Measurements from ENCODE around the gene KLC3.
"Not testable (repeated sequence)": the region's sequence is repeated elsewhere in the genome, so short reads cannot be mapped to it uniquely, and the experiment has no call there.

The KLC3 gene

DNA sequence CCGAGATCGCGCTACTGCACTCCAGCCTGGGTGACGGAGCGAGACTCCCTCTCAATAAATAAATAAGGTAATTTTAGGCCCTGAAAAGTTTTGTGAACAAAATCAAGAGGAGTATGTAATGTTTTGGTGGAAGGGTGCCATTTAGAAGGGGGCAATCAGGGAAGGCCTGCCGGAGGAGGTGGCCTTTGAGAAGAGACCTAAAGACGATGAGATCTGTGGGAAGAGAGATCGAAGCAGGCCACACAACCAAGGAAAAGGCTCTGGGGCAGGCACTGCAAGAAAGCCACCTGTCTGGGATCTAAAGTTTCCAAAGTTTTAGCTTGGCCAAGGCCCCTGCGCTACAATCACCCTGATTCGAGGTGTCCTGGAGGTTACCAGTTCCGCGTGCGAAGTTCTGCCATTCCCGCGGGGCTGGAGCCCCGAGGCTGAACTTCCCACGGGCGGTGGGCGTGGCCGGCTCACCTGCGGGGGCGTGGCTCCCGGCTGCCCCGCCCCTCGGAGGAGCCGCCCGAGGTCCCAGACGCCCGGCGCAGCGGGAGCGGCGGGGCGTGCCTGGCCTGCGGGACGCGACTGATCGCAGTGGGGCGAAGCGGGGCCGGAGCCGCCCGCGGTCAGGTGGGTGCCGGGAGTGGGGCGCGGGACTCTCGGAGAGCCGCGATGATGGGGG is at the start of gene KLC3:
Gene KLC3 (plus strand): TSS at position 519 of the 667 bp plus-strand sequence. CDS start 4,792 bp downstream, outside the sequence.
- peak; percentile 13 for DNase-seq (ENCODE audit: low read depth)

DNA sequence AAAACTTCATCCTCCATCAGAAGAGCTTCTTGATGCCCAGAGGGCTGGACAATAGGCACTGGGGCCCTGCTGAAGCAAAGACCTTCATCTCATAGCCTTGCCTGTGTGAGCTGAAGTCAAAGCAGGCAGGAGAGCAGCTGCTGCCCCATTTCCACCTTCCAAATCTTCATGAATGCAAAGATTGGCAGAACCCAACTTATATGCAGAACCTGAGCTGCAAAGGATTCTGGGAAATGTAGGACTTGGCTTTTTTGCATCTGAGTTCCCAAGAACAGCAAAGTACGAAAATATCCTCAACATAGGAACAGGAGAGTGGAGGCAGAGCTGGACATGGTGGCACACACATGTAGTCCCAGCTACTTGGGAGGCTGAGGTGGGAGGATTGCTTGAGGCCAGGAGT is 48.7 kb upstream of the KLC3 start:
- no peak for DNase-seq (ENCODE audit: low read depth)

DNA sequence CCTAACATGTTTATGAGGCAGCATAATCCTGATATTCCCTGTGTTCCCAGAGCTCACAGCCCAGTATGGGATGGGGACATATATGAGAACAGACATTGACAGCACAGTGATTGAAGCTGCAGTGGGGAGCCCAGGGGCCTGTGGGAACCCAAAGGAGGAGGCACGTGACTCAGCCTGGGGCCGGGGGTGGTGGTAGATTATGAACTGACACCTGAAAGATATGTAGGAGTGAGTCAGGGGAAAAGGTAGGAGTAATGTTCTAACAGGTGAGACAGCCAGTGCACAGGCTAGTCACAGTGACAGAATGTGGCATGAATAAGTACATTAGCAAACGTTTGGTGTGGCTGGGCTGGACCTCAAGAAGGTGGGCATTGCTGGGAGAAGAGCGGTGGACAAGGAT is 46.9 kb upstream of the KLC3 start:
- no peak for DNase-seq (ENCODE audit: low read depth)

DNA sequence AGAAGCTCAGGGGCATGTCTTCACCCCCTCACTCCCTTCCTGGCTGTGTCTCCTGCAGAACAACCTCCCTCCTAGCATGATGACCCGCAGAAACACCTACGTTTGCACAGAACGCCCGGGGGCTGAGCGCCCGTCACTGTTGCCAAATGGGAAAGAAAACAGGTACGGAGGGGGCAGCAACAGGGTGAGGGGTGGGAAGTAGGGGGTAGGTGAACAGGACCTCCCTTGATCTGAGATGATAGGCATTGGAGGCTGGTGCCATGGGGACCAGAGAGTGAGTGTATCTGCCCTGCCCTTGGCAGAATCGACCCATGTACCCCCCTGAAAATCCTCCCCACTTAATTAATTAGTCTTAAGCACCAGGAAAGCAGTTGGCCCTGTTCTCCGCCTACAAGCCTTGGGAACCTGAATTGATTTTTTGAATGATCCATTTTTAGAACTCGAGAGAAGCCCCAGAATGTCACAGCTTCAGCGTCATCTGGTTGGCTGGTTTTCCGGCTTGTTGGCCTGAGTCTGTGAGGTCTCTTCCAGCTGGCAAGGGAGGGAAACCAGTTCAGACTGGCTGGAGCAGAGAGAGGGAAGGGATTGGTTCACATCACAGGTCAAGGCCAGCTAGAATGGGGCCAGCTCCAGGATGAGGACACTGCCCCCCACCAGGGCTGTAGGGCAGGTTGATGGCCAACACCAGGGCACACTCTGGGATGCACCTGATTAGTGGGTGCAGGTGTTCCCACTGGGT is 46.1 kb upstream of the KLC3 start:
- DNase-seq (ENCODE audit: low read depth), result no peak

DNA sequence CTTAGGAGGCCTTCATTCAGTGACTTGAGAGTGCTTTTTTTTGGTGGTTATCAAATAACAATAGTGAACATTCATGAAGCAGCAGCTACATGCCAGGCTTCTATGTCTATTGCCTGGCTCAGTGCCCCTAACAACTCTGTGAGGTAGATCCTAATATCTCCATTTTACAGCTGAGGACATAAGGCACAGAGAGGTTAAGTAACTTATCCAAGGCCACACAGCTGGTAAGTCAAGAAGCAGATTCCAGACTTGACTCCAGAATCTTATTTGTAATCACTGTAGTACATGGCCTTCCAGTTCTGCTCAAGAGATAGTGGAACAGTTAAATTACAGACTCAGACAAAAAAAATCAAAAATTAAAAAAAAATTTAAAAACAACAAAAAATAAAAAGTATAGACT is 44.7 kb upstream of the KLC3 start:
- no peak for DNase-seq (ENCODE audit: low read depth)

DNA sequence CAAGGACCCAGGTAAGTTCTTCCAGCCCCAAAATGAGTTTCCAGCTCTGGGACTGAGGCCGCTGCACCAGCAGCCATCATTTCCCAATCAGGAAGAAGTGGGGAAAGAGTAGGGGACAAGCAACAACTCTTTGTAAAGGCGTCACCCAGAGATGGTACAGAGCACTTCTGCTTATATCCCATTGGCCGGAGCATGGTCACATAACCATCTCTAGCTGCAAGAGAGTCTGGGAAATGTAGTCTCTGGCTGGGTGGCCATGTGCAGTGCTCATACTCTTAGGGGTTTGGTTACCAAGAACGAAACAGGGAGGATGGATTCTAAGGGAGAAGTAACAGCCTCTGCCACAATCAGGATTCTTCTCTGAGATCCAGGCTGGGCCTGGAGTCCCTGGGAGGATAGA is 44.2 kb upstream of the KLC3 start:
- no peak for DNase-seq (ENCODE audit: low read depth)

DNA sequence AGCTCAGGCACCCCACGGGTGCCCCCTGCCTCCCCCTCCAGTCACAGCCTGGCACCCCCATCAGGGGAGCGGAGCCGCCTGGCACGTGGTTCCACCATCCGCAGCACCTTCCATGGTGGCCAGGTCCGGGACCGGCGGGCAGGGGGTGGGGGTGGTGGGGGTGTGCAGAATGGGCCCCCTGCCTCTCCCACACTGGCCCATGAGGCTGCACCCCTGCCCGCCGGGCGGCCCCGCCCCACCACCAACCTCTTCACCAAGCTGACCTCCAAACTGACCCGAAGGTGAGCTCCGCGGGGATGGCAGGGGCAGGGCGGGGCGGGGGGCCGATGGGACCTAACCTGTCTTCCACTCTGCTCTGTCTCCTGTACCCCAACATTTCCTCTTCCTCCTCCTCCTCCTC is 42.9 kb upstream of the KLC3 start:
- DNase-seq (ENCODE audit: low read depth), result no peak

DNA sequence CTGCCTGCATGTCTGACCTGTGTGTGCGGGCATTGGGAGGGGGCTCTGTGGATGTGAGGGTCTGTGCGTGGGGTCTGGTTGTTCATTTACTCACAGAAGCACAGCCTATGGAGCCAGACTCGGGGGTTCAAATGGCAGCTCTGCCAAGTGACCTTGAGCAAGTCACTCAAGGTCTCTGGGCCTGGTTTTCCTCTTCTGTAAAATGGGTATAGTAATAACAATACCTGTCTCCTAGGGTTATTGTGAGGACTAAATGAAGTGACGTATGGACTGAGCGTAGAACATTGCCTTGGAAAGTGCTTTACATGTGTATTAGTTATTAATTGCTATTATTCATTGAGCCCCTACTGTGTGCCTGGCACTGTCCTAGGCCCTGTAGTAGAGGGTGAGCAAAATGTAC is 42.3 kb upstream of the KLC3 start:
- no peak for DNase-seq (ENCODE audit: low read depth)

DNA sequence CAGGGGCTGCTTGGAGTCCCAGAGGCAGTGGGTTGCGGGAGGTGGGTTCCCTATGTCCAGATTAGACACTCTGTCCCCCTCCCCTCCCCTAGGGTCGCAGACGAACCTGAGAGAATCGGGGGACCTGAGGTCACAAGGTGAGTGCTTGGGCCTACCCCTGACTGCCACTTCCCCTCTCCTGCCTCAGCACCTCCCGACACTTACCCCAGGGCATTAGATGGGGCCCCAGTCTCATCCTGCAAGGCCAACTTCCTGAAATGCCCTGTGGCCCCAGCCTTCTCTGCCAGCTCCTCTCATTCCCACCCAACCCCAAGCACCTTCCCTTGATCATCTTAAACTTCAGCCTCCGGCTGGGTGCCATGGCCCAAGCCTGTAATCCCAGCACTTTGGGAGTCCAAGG is 40.8 kb upstream of the KLC3 start:
- DNase-seq (ENCODE audit: low read depth), result no peak

DNA sequence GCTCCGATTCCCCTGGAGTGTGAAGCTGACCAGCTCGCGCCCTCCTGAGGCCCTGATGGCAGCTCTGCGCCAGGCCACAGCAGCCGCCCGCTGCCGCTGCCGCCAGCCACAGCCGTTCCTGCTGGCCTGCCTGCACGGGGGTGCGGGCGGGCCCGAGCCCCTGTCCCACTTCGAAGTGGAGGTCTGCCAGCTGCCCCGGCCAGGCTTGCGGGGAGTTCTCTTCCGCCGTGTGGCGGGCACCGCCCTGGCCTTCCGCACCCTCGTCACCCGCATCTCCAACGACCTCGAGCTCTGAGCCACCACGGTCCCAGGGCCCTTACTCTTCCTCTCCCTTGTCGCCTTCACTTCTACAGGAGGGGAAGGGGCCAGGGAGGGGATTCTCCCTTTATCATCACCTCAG is 38.1 kb upstream of the KLC3 start:
- no peak for DNase-seq (ENCODE audit: low read depth)

DNA sequence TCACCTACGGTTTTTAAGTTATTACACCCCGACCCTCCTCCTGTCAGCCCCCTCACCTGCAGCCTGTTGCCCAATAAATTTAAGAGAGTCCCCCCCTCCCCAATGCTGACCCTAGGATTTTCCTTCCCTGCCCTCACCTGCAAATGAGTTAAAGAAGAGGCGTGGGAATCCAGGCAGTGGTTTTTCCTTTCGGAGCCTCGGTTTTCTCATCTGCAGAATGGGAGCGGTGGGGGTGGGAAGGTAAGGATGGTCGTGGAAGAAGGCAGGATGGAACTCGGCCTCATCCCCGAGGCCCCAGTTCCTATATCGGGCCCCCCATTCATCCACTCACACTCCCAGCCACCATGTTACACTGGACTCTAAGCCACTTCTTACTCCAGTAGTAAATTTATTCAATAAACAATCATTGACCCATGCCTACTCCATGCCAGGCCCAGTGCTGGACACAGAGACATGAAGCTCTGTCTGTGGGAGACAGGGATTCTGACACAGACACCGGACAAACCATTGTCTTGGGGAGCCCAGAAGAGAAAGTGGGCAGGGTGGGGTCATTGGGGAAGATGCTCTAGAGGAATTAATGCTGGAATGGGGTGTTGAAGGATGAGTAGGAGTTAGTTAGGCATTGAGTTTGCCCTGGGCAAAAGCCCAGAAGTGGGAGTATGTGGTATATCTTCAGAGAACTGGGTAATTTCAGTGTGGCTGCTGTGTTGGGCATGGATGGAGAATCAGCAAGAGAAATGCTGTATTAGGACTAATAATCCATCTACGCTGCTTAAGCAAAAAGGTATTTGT is 37.1 kb upstream of the KLC3 start:
- no peak for DNase-seq (ENCODE audit: low read depth)

DNA sequence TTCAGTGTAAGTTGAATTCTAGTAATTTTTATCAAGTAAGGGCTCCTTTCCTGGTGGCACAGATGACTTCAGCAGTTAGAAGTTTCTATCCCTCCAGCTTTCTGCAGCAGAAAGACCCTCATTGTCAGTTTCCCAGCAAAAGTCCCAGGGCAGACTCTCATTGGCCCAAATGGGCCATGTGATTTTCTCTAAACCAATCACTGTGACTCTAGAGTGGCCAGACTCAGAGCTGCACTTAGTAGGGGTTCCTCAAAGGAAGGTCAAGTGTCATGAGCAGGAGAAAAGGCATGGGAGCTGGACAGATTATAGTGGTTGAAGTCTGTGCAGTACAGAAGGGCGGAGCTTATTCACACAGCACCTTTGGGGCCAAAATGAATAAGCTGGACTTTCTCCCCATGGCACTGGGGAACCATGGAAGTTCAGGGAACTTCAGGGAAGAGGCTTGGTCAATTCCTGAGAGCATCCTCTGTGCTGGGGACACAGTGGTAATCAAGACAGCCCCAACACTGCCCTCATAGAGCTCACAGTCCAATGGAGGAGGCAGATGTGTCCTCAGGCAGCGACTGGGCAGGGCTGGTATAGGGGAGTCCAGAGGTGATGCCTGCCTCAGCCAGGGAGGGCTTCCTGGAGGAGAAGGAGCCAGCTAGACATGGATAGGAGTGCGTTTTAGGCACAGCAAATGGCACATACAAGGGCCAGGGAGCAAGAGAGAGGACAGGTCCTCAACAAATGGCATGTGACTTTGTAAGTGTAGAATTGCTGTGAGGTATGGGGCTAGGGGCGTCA is 36.2 kb upstream of the KLC3 start:
- DNase-seq (ENCODE audit: low read depth), result no peak

DNA sequence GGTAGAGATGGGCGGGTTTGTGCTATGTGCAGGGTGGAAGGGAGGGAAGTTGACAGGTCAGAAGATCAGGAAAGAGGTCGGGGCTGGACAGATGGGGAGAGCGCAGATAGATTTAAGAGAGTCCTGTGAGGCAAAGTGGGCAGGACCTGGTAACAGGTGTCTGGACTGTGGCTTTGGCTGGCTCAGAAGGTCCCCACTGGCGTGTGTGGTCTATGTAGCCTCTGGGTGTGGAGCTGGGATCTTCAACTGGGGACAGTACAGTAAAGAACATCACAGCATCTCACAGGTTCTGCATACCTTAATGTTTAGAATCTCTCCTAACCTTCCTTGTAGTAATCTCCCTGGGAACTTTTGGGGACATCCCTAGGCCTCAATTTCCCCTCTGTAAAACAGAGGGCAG is 35.5 kb upstream of the KLC3 start:
- no peak for DNase-seq (ENCODE audit: low read depth)

DNA sequence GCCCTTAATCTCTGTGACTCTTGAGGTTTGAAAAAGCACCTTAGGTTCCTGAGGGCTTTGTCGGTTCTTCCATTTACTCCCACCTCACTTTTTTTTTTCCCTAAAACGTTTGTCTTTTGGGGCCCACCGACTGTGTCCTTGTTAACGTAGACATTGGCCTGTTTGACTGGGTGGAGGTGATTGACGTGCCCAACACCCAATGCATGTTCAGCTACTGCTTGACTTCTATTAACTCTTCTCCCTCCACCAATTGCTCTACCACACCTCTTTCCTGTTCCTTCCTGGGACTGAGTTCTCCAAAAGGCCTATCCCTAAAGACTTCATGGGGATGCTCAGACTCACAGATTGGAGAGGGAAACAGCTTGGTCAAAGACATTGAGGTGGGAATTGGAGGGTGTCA is 35.1 kb upstream of the KLC3 start:
- DNase-seq (ENCODE audit: low read depth), result no peak

DNA sequence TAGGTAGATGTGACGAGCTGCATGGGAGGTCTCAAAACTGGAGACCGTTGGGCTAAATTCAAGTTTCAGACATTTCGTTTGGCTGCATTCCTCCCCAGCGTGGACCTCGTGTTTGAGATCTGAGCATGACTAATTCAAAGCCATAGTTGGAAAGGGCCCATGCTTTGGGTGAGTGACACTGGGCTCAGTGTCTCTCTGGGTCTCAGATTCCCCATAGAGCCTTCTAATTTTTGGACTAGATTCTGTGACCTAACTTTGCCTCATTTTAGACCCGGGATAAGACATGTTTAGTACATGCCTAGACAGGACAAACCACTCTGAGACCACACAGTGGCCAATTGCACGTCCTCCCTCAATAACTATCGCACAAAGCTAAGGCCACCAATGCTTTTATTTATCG is 34.5 kb upstream of the KLC3 start:
- no peak for DNase-seq (ENCODE audit: low read depth)

DNA sequence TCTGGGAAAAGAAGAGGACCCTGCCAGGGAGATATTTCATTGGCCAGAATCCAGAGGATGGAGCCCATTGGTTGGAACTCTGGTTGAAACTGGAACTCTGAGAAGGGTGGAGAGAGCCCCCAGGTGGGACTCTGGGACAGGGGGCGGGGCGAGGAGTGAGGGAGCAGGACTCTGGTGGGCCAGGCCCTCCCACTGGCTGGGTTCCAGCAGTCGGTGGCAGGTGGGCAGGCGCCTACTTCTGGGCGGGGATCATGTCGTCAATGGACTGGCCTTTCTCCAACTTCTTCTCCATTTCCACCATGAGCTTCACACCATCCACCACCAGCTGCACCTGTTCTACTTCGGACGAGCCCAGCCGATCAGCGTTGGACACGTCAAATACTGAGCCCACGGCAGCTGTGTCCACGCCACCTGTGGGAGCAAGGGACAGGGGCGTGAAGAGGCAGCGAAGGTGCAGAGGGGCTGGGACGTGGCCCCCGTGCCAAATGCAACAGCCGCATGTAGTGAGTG is 34.0 kb upstream of the KLC3 start:
- DNase-seq (ENCODE audit: low read depth), result no peak

DNA sequence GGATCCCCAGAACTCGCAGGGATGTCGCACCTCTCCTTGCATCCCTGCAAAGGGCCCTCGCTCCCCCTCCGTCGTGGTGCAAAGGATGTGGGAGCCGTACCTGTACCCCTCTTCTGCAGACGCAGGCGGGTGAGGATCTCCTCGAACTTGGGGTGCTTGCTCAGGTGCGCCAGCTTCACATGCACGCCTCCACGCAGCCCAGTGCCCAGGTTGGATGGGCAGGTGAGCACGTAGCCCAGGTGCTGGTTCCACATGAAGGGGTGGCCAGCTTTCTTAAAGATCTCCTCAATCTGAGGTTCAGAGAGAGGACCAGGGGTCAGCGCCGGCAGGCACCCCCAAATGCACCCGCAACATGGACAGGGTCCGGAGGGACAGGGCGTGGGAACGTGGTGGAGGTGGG is 33.2 kb upstream of the KLC3 start:
- DNase-seq (ENCODE audit: low read depth), result no peak

DNA sequence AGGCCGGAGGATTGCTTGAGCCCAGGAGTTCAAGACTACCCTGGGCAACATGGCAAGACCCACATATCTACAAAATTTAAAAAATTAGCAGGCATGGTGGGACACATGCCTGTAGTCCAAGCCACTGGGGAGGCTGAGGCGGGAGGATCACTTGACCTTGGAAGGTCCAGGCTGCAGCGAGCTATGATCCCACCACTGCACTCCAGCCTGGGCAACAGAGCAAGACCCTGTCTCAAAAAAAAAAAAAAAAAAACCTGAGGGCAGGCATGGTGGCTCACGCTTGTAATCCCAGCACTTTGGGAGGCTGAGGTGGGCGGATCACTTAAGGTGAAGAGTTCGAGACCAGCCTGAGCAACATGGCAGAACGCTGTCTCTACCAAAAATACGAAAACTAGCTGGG is 31.2 kb upstream of the KLC3 start:
- not testable (repeated sequence) for DNase-seq (ENCODE audit: low read depth)

DNA sequence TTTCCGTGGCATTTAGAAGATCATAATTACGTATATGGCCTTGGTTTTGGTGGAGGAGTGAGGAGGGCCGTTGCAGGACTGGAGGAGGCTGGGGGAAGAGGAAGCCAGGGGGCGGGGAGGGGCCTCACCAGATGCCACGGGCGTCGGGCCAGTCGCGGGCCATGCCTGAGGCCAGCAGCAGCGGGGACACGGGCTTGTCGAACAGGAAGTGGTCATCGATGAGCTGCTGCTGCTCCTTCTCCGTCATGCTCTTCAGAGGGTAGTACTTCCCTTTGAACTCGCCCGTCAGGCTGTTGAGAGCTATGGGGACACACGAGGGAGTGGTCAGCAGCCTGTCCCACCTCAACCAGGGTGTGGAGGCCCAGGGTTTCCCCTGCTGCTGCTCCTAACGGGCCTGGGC is 28.9 kb upstream of the KLC3 start:
- no peak for DNase-seq (ENCODE audit: low read depth)

DNA sequence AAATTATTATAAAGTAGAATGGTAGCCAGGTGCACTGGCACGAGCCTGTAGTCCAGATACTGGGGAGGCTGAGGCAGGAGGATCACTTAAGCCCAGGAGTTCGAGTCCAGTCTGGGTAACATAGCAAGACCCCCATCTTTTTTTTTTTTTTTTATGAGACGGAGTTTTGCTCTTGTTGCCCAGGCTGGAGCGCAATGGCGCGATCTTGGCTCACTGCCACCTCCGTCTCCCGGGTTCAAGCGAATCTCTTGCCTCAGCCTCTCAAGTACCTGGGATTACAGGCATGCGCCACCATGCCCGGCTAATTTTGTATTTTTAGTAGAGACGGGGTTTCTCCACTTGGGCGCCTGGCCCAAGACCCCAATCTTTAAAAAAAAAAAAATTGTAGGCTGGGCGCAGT is 28.3 kb upstream of the KLC3 start:
- DNase-seq (ENCODE audit: low read depth), result not testable (repeated sequence)

DNA sequence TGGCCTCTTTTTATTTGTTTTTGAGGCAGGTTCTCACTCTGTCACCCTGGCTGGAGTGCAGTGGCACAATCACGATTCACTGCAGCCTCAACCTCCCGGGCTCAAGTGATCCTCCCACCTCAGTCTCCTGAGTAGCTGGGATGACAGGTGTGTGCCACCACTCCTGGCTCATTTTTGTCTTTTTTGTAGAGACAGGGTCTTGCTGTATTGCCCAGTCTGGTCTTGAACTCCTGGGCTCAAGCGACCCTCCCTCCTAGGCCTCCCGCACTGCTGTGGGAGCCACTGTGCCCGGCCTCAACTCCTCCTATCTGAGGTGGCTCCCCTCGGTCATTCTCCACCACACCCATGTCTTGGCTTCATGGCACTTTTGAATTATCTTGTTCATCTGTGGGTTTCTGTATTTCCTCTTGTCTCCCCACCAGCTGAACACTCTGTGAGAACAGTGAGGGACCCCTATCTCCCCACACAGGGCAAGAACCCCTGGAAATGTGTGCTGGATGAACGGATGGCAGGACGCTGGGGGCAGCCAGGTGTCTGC is 25.8 kb upstream of the KLC3 start:
- no peak for DNase-seq (ENCODE audit: low read depth)

DNA sequence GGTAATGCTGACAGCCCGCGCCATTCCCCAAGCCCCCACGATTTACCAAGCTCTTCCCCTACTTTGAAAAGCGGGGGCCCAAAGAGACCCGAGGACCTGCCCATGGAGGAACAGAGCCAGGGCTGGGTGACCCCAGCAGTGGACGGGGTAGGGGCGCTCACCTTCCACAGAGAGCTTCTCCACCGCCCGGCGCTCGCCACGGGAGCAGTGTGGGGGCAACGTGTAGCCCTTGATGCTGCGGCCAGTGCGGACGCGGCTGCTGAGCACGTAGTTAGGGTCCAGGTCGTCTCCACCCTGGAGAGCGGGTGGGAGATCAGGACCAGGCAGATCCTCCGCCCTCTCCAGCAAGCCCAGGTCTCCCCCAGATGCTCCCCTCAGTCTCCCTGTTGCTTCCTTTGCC is 25.2 kb upstream of the KLC3 start:
- DNase-seq (ENCODE audit: low read depth), result no peak
